Body of pancreas (tissue), 4 donors: ENCODE measurements around the gene HMCN2. TPM values are rescaled to one million over a fixed set of nuclear protein-coding genes. Genes with fewer than 3 reads are reported as not detected.

ENCODE experiments used
- ATAC-seq: fragments of 150-250 bp; one replicate; pipeline ENCODE4 v1.9.1; 2016
- DNase-seq, 4 donors: peaks; one replicate each; pipeline ENCODE4 v3.0.0-alpha.2; 2019
- H3K27ac ChIP-seq, 4 donors: fragments of 200-600 bp; sonication (generic); 1 replicate in 3 of 4; 2 replicates in 1 of 4; pipeline versions ENCODE4 v1.5.1 to v1.6.1; 2016 to 2019; ENCODE audit warnings: mild to moderate bottlenecking in 1 of 4, mixed read lengths in 1 of 4, moderate library complexity in 1 of 4
- H3K27me3 ChIP-seq, 2 donors: fragments of 200-600 bp; sonication (generic); one replicate each; pipeline ENCODE4 v1.6.0; 2016; ENCODE audit warnings: mild to moderate bottlenecking in 1 of 2
- H3K36me3 ChIP-seq, 2 donors: fragments of 200-600 bp; sonication (generic); replicated peaks in 1 of 2; 2 replicates each; pipeline ENCODE4 v1.5.1; 2016; ENCODE audit warnings: low read depth in 2 of 2; ENCODE audit not compliant: insufficient read depth in 1 of 2
- H3K4me1 ChIP-seq: fragments of 200-600 bp; sonication (generic); one replicate; pipeline ENCODE4 v1.6.0; 2016
- H3K4me3 ChIP-seq, 2 donors: fragments of 200-600 bp; sonication (generic); 1 replicate in 1 of 2; 2 replicates in 1 of 2; pipeline ENCODE4 v1.5.1; 2016 to 2019
- H3K9me3 ChIP-seq, 3 donors: fragments of 200-600 bp; sonication (generic); 1 replicate in 2 of 3; 2 replicates in 1 of 3; pipeline ENCODE4 v1.5.1; 2016
- POLR2A ChIP-seq, 3 donors: fragments of 450-650 bp; IDR thresholded peaks; one replicate each; pipeline ENCODE4 v1.6.1; 2016; ENCODE audit warnings: antibody characterized with exemption in 3 of 3, mild to moderate bottlenecking in 2 of 3
- WGBS, 2 donors: methylation state at CpG; one replicate each; pipeline ENCODE4 v1.1.5; 2017; 5-methylcytosine and 5-hydroxymethylcytosine counted together
- intact Hi-C: fragments of 100-400 bp; cut with DNase I; formaldehyde crosslinking; loops from one replicate; pipeline ENCODE4 v1.15.1; 2023
- total RNA-seq, 2 donors: library from RNA; depleted of rRNA; stranded (reverse); fragments of >200 nt; gene quantifications; one replicate each; pipeline ENCODE4 v1.1.0, GENCODE V29; 2016
- TF ChIP-seq, protein P1 (sequence below), 7 experiments: fragments of 450-650 bp in 4 of 7; fragments of 200-600 bp in 3 of 7; sonication (generic) in 3 of 7; IDR thresholded peaks; one replicate each; pipeline ENCODE4 v1.5.1; 2016 to 2019; ENCODE audit warnings: antibody characterized with exemption in 7 of 7

The HMCN2 gene
- total RNA-seq, 2 donors from 2014 or later: 0.78 to 3.6 TPM

DNA sequence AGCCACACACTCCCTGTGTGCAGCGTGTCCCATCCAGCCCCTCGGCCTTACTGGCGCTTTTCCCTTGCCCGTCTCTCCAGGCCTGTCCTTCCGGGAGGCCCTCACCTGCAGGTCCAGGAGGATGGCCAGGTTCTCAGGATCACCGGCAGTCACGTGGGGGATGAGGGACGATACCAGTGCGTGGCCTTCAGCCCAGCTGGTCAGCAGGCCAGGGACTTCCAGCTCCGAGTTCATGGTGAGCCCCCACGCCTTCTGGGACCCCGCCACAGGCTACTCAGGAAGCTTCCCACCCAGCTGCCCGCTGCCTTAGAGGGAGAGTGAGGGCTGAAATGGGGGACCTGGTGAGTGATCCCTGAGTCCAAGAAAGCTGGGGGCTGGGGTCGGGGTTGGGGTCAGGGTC, 85.8 kb downstream of the HMCN2 start:
- H3K36me3 ChIP-seq: no peaks in the 10 kb centered on the region
- ATAC-seq (no peak), DNase-seq (no peak)
- H3K4me1 ChIP-seq: no peaks in the 10 kb centered on the region
- H3K27me3 ChIP-seq: peaks cover 0 to 3% of the 10 kb centered on the region in 2 donors
- no peaks in the 10 kb centered on the region for H3K9me3 ChIP-seq
- H3K27ac ChIP-seq: no peak overlapping the region
- no peak overlapping the region for H3K4me3 ChIP-seq
- 67 to 77% methylated on average over 14 of the region's 14 CpGs for WGBS, 2 donors
- TF ChIP-seq, protein P1, sequence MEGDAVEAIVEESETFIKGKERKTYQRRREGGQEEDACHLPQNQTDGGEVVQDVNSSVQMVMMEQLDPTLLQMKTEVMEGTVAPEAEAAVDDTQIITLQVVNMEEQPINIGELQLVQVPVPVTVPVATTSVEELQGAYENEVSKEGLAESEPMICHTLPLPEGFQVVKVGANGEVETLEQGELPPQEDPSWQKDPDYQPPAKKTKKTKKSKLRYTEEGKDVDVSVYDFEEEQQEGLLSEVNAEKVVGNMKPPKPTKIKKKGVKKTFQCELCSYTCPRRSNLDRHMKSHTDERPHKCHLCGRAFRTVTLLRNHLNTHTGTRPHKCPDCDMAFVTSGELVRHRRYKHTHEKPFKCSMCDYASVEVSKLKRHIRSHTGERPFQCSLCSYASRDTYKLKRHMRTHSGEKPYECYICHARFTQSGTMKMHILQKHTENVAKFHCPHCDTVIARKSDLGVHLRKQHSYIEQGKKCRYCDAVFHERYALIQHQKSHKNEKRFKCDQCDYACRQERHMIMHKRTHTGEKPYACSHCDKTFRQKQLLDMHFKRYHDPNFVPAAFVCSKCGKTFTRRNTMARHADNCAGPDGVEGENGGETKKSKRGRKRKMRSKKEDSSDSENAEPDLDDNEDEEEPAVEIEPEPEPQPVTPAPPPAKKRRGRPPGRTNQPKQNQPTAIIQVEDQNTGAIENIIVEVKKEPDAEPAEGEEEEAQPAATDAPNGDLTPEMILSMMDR (IDR thresholded peaks at IDR 0.05): no peak
- TF ChIP-seq POLR2A (IDR thresholded peaks at IDR 0.05): no peak
- intact Hi-C loops: no loop called here

- TF ChIP-seq POLR2A (IDR thresholded peaks at IDR 0.05): no peak
- intact Hi-C loops: no loop called here
- DNase-seq (no peak), ATAC-seq (no peak)
- Histone ChIP-seq H3K9me3 (no peaks in the 10 kb centered on the region), H3K27me3 (peaks cover 0 to 3% of the 10 kb centered on the region in 2 donors), H3K36me3 (no peaks in the 10 kb centered on the region), H3K27ac (no peak overlapping the region), H3K4me3 (no peak overlapping the region), H3K4me1 (no peaks in the 10 kb centered on the region)
- WGBS, 2 donors: 86% methylated on average over 10 of the region's 10 CpGs
These were observed 86.5 kb downstream of the HMCN2 start for GRCh38 chr9:130352081-130352480.

- H3K4me1 ChIP-seq: no peaks in the 10 kb centered on the region
- DNase-seq: no peak
- no peak overlapping the region for H3K27ac ChIP-seq
- no peak for TF ChIP-seq POLR2A (IDR thresholded peaks at IDR 0.05)
- TF ChIP-seq, protein P1 (IDR thresholded peaks at IDR 0.05): no peak
- H3K4me3 ChIP-seq: no peak overlapping the region
- no peaks in the 10 kb centered on the region for H3K36me3 ChIP-seq
- intact Hi-C loops: no loop called here
- peaks cover 0 to 3% of the 10 kb centered on the region in 2 donors for H3K27me3 ChIP-seq
- H3K9me3 ChIP-seq: no peaks in the 10 kb centered on the region
- 74 to 84% methylated on average over 4 to 16 of the region's 17 CpGs for WGBS, 2 donors
- no peak for ATAC-seq
These were observed 87.2 kb downstream of the HMCN2 start for GRCh38 chr9:130352586-130353285.

DNA sequence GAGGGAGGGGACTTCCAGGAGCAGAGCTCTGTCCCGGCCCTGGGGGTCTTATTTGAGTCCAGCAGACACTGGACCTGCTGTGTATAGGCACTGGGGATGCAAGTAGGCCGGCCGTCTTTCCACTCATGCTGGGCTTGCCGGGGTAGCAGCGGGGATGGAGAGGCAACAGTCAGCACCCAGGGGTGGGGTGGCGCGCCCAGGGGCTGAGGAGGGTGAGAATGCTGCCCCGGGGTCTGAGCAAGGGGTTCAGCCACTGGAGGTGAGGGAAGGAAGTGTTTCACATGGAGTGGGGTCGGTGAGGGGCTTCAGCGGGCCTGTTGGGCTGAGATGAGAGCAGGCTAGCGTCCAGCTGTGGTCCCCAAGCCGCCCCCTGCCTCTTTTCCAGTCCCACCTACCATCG, 88.8 kb downstream of the HMCN2 start:
- no peak for DNase-seq
- no peaks in the 10 kb centered on the region for H3K36me3 ChIP-seq
- no peaks in the 10 kb centered on the region for H3K4me1 ChIP-seq
- H3K27me3 ChIP-seq: no peaks in the 10 kb centered on the region
- intact Hi-C loops: no loop called here
- no peak overlapping the region for H3K27ac ChIP-seq
- 70 to 88% methylated on average over 9 to 12 of the region's 13 CpGs for WGBS, 2 donors
- no peaks in the 10 kb centered on the region for H3K9me3 ChIP-seq
- H3K4me3 ChIP-seq: no peak overlapping the region
- no peak for ATAC-seq
- TF ChIP-seq POLR2A (IDR thresholded peaks at IDR 0.05): no peak
- TF ChIP-seq, protein P1 (IDR thresholded peaks at IDR 0.05): no peak

DNA sequence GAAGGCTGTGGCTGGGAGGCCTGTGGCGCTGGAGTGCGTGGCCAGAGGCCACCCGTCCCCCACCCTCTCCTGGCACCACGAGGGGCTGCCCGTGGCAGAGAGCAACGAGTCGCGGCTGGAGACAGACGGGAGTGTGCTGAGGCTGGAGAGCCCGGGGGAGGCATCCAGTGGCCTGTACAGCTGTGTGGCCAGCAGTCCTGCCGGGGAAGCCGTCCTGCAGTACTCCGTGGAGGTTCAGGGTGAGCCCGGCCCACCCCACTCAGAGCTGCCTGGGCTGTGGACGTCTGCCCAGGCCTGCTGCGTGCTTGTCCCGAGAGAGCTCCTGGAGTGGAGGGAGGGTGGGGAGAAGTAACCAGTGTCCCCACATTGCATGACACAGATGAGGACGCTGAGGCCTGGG, 89.2 kb downstream of the HMCN2 start:
- Histone ChIP-seq H3K36me3 (no peaks in the 10 kb centered on the region), H3K27me3 (no peaks in the 10 kb centered on the region), H3K27ac (no peak overlapping the region), H3K9me3 (no peaks in the 10 kb centered on the region), H3K4me1 (no peaks in the 10 kb centered on the region), H3K4me3 (no peak overlapping the region)
- 65 to 69% methylated on average over 10 to 13 of the region's 18 CpGs for WGBS, 2 donors
- no peak for DNase-seq
- intact Hi-C loops: no loop called here
- no peak for ATAC-seq
- TF ChIP-seq, protein P1 (IDR thresholded peaks at IDR 0.05): no peak
- no peak for TF ChIP-seq POLR2A (IDR thresholded peaks at IDR 0.05)
